CD4-positive, alpha-beta T cell treated with Interleukin-15 for 4 hours (primary cell): ENCODE data around the gene CDH5.
"Not testable (repeated sequence)": the region's sequence is repeated elsewhere in the genome, so short reads cannot be mapped to it uniquely, and the experiment has no call there.

Source experiments
- DNase-seq: peaks from one replicate; pipeline ENCODE4 v3.0.0-alpha.2; 2020; ENCODE audit warnings: low spot score

Gene CDH5

GRCh38 chr16:66366433-66367299, at the start of gene CDH5:
TSS of gene CDH5 (plus strand) at chr16:66366691. CDS start at chr16:66379338, 12,647 bp downstream.
- DNase-seq: no peak

- no peak for DNase-seq
Observed at GRCh38 chr16:66318505-66318904, 48.0 kb upstream of the CDH5 start.

DNA sequence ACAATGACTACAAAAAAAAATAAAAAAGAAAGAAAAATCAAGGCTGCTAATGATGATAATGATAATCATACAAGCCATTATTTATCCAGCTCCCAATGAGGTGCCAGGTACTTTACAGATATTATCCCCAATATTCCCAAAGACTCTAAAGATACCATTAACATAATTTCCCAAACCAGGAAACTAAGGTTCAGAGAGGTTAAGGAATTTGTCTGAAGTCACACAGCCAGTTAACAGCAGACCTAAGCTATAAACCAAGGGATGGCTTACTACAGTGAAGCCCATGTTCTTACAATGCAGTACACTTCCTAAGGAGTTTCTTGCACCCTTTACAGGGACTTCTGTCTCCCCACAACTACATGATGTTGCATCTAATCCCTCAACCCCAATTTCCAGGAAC, 45.7 kb upstream of the CDH5 start:
- DNase-seq: no peak

GRCh38 chr16:66322174-66322573, 44.3 kb upstream of the CDH5 start:
- no peak for DNase-seq

DNA sequence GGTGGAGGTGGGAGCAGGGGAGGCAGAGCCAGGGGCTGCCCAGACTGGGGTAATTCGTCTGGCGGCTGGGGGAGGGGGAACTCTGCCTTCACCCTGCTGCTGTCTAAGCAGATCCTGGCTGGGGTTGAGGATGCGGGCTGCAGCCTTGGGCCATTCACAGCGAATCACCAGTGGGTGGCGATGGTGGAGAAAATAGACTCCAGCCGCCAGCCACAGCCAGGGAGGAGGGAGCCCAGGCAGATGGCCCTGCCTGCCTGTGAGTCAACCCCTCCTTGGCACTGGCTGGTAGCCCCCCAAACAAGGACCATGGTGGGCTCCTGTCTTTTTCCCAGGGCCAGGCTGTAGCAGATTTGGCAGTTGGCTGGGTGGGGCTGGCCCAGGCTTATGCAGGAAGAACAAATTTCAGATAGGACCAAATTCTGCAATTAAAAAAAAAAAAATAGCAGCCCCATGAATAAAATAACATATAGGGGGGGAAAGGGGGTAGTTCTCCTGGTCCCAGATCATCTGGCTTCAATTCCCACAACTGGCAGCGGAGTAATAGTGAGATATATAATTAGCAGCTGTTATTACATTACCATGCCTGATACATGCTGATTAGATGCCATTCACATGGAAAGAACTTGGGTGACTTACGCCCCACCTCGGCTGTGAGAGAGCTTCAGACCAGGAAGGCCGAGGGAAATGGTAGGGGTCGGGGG, 41.5 kb upstream of the CDH5 start:
- DNase-seq: no peak

DNA sequence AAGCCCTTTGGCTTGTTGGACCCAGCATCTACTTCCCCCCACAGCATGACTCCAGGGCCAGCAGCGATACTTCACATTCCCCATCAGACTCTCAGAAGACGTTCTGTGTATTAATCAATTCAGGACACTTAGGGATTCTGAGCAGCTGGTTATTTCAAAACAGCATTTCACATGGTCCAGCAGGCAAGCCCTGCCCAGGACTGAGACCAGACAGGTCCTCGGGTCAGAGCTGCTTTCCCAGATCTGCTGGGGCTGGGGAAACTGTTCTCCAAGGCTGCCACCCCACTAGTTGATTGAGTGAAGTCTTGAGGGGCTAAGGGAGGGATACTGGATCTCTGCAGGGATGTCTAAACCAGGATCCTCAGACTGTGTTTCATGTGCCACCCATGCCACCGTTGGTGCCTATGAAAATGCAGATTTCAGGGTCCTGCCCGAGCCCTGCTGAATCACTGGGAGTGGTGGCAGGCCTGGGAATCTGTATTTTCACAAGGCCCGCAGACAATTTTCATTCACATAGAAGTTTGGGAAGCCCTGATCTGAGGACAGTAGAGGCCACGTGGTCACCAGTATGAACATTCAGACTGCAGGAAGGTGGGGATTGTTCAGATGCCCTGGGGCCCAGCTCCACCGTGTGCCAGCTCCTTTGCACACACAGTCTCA, 40.6 kb upstream of the CDH5 start:
- DNase-seq: no peak

GRCh38 chr16:66326991-66327513, 39.4 kb upstream of the CDH5 start:
- DNase-seq: no peak

GRCh38 chr16:66328282-66328681, 38.2 kb upstream of the CDH5 start:
- DNase-seq: no peak

DNA sequence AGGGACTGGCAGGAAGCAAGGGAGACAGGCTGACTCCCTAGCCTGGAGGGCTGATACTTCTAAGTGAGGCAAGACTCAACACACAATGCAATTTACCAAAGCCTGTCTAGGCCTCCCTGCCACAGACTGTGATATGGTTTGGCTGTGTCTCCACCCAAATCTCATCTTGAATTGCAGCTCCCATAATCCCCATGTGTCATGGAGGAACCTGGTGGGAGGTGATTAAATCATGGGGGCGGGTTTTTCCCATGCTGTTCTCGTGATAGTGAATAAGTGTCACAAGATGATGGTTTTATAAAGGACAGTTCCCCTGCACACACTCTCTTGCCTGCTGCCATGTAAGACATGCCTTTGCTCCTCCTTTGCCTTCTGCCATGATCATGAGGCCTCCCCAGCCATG, 35.0 kb upstream of the CDH5 start:
- DNase-seq: not testable (repeated sequence)

DNA sequence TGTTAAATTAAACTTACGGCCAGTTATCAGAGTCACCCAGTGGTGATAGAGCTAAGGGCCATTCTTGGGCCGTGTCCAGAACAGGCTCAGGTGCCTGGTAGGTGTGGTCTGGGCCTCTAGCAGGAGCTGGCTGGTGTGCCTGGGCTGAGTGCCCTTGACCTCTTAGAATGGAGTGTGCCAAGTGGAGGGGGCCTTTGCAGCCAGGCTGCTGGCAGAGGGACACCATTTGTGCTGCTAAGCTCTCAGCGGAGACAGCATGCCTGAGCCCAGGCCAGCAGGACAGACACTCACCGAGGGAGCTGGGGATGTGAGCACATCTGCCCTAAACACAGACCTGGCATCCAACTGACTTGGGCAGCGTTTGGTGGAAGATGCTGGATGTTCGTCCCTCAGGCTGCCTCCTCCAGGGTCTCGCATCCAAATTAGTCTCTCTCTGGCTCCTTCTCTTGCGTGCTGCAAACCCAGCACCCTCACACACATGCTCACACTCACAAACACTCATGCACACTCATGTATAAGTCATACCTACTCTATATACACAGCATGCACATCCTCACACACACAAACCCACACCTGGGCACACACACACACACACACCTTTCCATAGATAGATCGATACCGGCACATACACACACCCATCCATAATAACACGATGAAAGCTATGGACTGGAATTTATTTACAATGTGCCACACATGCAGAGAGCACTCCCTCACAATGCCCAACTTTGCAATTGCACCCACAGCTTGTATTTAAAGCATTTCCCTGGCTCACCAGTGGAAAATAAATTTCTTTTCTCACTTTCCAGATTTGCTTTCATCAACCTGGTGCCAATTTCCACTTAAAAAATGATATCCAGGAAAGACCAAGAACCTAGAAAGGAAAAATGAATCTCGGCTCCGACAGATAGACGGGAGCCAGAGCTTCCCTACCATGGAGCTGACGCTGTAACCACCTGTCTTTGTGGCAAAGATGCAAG, 33.6 kb upstream of the CDH5 start:
- DNase-seq: no peak

DNA sequence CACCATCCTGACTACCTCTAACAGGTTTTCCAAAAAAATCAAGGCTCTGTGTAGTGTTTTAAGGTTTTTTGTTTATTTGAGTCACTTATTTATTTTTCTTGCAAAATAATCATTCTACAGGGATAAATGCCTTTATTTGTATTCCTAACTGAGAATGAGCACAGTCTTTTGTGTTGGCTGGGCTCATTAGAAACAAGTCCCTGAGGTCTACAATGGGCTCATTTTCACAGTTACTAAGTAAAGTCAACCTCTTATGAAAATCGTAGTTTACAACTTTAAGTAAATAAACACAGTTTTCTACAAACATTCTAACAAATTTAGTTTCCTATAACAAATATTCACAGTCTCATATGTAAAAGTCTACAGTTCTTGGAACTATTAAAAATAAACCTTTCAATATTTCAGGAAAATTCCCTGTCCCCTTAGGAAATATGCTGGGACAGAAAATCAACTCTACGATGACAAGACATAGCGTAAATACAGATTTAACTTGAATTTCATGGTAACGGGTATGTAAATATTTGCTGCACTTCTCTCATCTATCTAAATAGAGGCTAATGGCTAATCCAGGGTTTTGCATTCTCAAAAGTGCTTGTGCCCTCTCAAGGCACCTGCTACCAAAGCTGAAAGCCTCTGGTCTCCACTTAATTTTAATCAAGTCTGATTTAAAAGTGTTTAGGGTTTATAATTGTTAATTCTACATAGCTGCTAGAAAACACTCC, 31.5 kb upstream of the CDH5 start:
- no peak for DNase-seq

DNA sequence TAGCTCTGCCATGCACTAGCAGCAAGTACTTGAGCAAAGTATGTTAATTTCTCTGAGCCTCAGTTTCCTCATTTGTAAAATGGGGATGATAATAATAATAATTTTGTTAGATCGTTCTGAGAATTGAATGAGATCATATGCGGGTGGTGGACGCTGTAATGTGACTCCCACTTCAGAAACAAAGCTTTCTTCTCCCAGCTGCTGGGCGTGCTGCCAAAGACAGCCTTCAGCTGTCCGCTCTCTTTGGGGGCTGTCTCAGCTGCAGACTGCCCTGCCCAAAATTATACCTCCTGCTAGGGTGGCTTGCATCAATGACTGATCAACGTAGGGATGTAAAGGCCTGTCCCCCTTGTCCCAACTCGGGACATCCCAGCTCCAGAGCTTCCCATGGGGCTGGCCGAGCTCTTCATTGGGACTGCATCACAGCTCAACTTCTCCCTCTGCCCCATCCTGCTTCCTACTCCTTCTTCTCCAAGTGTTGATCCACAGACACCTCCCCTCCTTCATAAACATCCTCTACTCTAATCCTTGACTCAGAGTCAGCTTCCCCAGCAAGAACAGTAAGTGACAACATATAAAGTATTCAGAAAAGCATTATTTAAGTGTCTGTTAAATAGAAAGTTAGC, 30.7 kb upstream of the CDH5 start:
- no peak for DNase-seq

- DNase-seq: no peak
Observed at GRCh38 chr16:66337463-66338188, 28.9 kb upstream of the CDH5 start.

GRCh38 chr16:66342294-66342900, 24.1 kb upstream of the CDH5 start:
- no peak for DNase-seq

- DNase-seq: peak; percentile 43
Observed at GRCh38 chr16:66344533-66345145, 21.9 kb upstream of the CDH5 start.

DNA sequence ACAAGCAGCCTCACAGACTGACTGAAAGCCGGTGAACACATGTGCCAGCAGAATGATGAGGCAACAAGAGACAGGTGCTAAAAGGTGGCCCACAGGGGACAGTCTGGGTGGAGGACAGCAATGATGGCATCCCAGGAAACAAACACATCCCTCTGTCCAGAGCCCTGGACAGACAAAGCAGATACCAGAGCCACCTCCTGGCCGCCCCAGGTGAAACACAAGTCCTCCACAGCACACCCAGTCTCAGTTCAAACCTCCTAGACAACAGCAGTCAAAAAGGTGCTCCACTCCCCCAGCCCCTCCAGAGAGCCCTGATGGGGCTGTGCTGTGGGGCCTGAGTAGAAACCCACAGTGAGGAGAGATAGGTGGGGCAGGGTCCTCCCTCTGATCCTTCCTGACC, 20.3 kb upstream of the CDH5 start:
- DNase-seq: no peak

DNA sequence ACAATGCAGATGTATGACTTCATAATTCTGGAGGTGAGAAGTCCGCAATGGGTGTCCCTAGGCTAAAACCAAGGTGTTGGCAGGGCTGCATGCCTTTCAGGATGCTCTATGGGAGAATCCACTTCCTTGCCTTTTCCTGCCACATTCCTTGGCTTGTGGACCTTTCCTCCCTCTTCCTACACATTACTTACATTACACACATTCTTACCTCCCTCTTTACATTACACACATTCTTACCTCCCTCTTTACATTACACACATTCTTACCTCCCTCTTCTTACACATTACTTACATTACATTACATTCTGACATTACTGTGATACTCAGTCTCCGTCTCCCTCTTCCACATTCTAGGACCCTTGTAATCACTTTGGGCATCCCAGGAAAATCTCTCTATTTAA, 14.2 kb upstream of the CDH5 start:
- DNase-seq: no peak

DNA sequence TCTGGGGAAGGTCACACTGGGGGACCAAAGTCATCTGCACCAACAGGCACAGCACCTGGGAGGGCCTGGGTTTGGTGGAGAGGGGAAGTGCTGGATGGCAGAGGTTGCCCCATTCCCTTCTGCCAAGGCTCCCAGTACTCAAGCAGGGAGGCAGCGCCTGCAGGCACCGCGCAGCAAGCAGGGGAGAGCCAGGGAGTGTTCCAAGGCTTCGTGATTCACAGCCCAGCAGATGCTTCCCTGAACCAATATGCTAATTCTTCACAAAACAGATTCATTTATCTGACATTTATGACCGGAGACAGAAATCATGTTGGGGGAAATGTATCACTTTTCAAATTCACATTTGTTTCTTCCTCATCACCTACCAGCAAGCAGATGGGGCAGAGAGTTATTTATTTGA, 13.4 kb upstream of the CDH5 start:
- no peak for DNase-seq
